ENCODE measurements around the gene LRRC17.

- TF ChIP-seq, protein P1, sequence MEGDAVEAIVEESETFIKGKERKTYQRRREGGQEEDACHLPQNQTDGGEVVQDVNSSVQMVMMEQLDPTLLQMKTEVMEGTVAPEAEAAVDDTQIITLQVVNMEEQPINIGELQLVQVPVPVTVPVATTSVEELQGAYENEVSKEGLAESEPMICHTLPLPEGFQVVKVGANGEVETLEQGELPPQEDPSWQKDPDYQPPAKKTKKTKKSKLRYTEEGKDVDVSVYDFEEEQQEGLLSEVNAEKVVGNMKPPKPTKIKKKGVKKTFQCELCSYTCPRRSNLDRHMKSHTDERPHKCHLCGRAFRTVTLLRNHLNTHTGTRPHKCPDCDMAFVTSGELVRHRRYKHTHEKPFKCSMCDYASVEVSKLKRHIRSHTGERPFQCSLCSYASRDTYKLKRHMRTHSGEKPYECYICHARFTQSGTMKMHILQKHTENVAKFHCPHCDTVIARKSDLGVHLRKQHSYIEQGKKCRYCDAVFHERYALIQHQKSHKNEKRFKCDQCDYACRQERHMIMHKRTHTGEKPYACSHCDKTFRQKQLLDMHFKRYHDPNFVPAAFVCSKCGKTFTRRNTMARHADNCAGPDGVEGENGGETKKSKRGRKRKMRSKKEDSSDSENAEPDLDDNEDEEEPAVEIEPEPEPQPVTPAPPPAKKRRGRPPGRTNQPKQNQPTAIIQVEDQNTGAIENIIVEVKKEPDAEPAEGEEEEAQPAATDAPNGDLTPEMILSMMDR (IDR thresholded peaks at IDR 0.05) = no peak
- TF ChIP-seq POLR2A (IDR thresholded peaks at IDR 0.05) = no peak
Measured at GRCh38 chr7:102951839-102952238, 39.0 kb downstream of the LRRC17 start.

All from adrenal gland (tissue), 5 donors.